Measurements from ENCODE around the gene RORC.
A peak's percentile ranks its signal among the peaks of the same experiment; 100 is the strongest.
"Not testable (repeated sequence)": the region's sequence is repeated elsewhere in the genome, so short reads cannot be mapped to it uniquely, and the experiment has no call there.

RORC gene

GRCh38 chr1:151775894-151776664 is 55.5 kb downstream of the RORC start:
- no peak for DNase-seq (ENCODE audit: low read depth)
- H3K4me3 ChIP-seq (ENCODE audit: low read depth, low read length), result no peak overlapping the region
- no peak for TF ChIP-seq CTCF (IDR thresholded peaks at IDR 0.05; ENCODE audit: low read depth, low read length, missing control alignments)

GRCh38 chr1:151774256-151774922 is 57.2 kb downstream of the RORC start:
- no peak overlapping the region for H3K4me3 ChIP-seq (ENCODE audit: low read depth, low read length)
- TF ChIP-seq CTCF (IDR thresholded peaks at IDR 0.05; ENCODE audit: low read depth, low read length, missing control alignments), result no peak
- DNase-seq (ENCODE audit: low read depth), result no peak

- no peak for TF ChIP-seq CTCF (IDR thresholded peaks at IDR 0.05; ENCODE audit: low read depth, low read length, missing control alignments)
- no peak for DNase-seq (ENCODE audit: low read depth)
- H3K4me3 ChIP-seq (ENCODE audit: low read depth, low read length), result no peak overlapping the region
These were observed 57.9 kb downstream of the RORC start for GRCh38 chr1:151773702-151774101.

GRCh38 chr1:151769270-151769669 is 62.3 kb downstream of the RORC start:
- not testable (repeated sequence) for H3K4me3 ChIP-seq (ENCODE audit: low read depth, low read length); DNase-seq (ENCODE audit: low read depth)

GRCh38 chr1:151768351-151769066 is 63.1 kb downstream of the RORC start:
- DNase-seq (ENCODE audit: low read depth); H3K4me3 ChIP-seq (ENCODE audit: low read depth, low read length): not testable (repeated sequence)

- TF ChIP-seq CTCF (IDR thresholded peaks at IDR 0.05; ENCODE audit: low read depth, low read length, missing control alignments), result no peak
- H3K4me3 ChIP-seq (ENCODE audit: low read depth, low read length), result peak overlapping the region; percentile 92
- no peak for DNase-seq (ENCODE audit: low read depth)
These were observed 67.6 kb downstream of the RORC start for GRCh38 chr1:151763990-151764389.

GRCh38 chr1:151762941-151763921 is 68.4 kb downstream of the RORC start, which contains the start of gene MRPL9:
Gene MRPL9 (minus strand): TSS chr1:151763496. CDS start chr1:151763479, 17 bp downstream.
- TF ChIP-seq CTCF (IDR thresholded peaks at IDR 0.05; ENCODE audit: low read depth, low read length, missing control alignments), result no peak
- H3K4me3 ChIP-seq (ENCODE audit: low read depth, low read length), result peak within 1 kb of the TSS; percentile 92
- peak; percentile 22 for DNase-seq (ENCODE audit: low read depth)
